Activated CD8-positive, alpha-beta T cell treated with anti-CD3 and anti-CD28 coated beads, Interleukin-2, amount 10 ng/mL, durations not matched to agents 7 days and 5 days (primary cell): ENCODE data around the gene KRT86. TPM values are rescaled to one million over a fixed set of nuclear protein-coding genes. Genes with fewer than 3 reads are reported as not detected.
"Not testable (repeated sequence)": the region's sequence is repeated elsewhere in the genome, so short reads cannot be mapped to it uniquely, and the experiment has no call there.

Experiments
- ATAC-seq: fragments of 150-1000 bp; cut with Tn5 transposase; one replicate; pipeline ENCODE4 v1.10.0; 2021; ENCODE audit warnings: moderate library complexity
- CTCF ChIA-PET: fragments of 350-600 bp; sonication (Branson Sonifier 250); formaldehyde crosslinking; loops from one replicate; lab custom pipeline; 2021; ENCODE audit warnings: antibody characterized with exemption; lab: Charles Lee
- POLR2A ChIA-PET: fragments of 350-600 bp; sonication (Branson Sonifier 250); formaldehyde crosslinking; loops from one replicate; lab custom pipeline; 2021; ENCODE audit warnings: antibody characterized with exemption; lab: Charles Lee
- DNase-seq: peaks from one replicate; pipeline ENCODE4 v3.0.0-alpha.2; 2020
- H3K27ac Mint-ChIP-seq: one replicate; pipeline ENCODE4 v1.8.0; 2021; ENCODE audit warnings: mild to moderate bottlenecking, mixed read lengths
- H3K27me3 Mint-ChIP-seq: one replicate; pipeline ENCODE4 v1.8.0; 2021; ENCODE audit warnings: low read depth, mixed read lengths
- H3K36me3 Mint-ChIP-seq: one replicate; pipeline ENCODE4 v1.8.0; 2021; ENCODE audit warnings: low read depth, mixed read lengths
- H3K4me1 Mint-ChIP-seq: one replicate; pipeline ENCODE4 v1.8.0; 2021; ENCODE audit warnings: low read depth, mixed read lengths
- H3K4me3 Mint-ChIP-seq: one replicate; pipeline ENCODE4 v1.8.0; 2021; ENCODE audit warnings: mild to moderate bottlenecking, mixed read lengths
- H3K9me3 Mint-ChIP-seq: one replicate; pipeline ENCODE4 v1.8.0; 2022; ENCODE audit warnings: mixed read lengths; ENCODE audit not compliant: insufficient read depth
- total RNA-seq, 2 experiments: library from RNA; stranded (reverse); gene quantifications; one replicate each; pipeline ENCODE4 v1.2.3, GENCODE V29; 2021

Gene KRT86
- total RNA-seq, 2 experiments from 2014 or later: 1.1 TPM

DNA sequence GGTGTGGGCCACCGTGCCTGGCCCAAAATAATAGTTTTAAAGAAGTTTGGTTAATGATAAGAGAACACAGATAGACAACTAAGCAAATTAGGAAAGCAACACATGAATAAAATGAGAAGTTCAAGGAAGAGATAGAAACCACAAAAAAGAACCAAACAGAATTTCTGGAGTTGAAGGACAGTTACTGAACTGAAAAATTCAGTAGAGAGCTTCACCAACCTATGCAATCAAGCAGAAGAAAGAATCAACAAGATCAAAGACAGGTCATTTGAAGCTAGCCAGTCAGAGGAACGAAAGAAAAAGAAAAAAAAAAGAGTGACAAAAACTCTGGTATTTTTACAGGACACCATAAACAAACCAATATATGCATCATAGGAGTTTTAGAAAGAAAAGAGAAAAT is 62.2 kb downstream of the KRT86 start:
- POLR2A ChIA-PET: no interaction called here

DNA sequence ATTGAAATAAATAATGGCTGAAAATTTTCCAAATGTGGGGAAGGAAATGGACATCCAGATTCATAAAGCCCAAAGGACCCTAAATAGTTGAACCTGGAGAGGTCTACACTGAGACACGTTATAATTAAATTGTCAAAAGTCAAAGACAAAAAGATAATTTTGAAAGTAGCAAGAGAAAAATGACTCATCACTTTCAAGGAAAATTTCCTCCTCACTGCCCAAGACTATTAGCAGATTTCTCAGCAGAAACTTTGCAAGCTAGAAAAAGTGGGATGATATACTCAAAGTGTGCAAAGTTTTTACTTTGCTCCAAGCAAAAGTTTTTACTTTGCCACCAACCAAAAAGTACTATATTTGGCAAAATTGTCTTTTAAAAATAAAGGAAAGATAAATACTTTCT is 62.6 kb downstream of the KRT86 start:
- no peaks in the 10 kb centered on the region for H3K36me3 Mint-ChIP-seq
- H3K27ac Mint-ChIP-seq: no peak overlapping the region
- POLR2A ChIA-PET: no interaction called here
- H3K4me3 Mint-ChIP-seq: no peak overlapping the region
- DNase-seq (no peak), ATAC-seq (no peak)
- peaks cover 22% of the 10 kb centered on the region for H3K27me3 Mint-ChIP-seq
- CTCF ChIA-PET: interaction anchor here (0.6 to 4.1 kb wide), 6 partner anchors 9 to 58 kb away, joined by 3 to 15 read pairs (median 3); no protein-coding TSS in a partner anchor
- no peaks in the 10 kb centered on the region for H3K4me1 Mint-ChIP-seq
- no peaks in the 10 kb centered on the region for H3K9me3 Mint-ChIP-seq

More for the DNA sequence above, 62.2 kb downstream of the KRT86 start:
- Mint-ChIP-seq H3K27ac (no peak overlapping the region), H3K36me3 (no peaks in the 10 kb centered on the region), H3K9me3 (no peaks in the 10 kb centered on the region), H3K27me3 (peaks cover 25% of the 10 kb centered on the region), H3K4me1 (no peaks in the 10 kb centered on the region), H3K4me3 (no peak overlapping the region)
- CTCF ChIA-PET: interaction anchor here (0.9 to 4.1 kb wide), 4 partner anchors 8 to 36 kb away, joined by 3 to 15 read pairs (median 3); no protein-coding TSS in a partner anchor
- ATAC-seq (no peak), DNase-seq (no peak)

DNA sequence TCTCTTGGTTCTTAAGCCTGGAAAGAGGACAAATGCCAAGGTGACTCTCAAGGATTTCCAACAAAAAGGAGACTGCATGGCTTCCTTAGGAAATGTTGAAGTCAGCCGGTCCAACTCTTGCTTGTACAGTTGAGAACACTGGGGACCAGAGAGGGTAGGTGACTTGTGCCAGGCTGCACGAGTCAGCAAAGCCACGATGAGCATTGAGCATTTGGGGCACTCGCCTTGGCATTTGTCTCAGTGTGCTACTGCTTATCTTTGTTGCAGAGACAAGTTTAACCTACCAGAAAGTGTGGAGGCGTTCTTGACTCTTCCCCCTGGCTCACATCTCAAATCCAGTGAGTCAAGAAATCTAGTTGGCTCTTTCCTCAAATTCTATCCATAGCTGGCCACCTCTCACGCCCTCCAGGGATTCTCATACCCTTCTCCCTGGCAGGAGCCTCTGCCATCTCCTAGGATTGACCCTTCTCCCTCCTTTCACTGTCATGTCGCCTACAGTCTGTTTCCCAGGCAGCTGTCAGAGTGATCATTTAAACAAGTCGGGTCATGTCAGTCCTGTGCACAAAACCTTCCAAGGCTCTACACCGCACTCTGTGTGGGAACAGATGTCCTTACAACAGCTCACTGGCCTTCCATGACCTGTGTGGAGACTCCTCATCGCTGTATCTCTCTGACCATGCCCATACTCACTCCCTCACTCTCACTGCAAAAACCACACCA is 64.0 kb downstream of the KRT86 start:
- Mint-ChIP-seq H3K27ac (no peak overlapping the region), H3K4me1 (no peaks in the 10 kb centered on the region), H3K27me3 (peaks cover 20% of the 10 kb centered on the region), H3K4me3 (no peak overlapping the region), H3K9me3 (no peaks in the 10 kb centered on the region), H3K36me3 (no peaks in the 10 kb centered on the region)
- POLR2A ChIA-PET: no interaction called here
- DNase-seq (no peak), ATAC-seq (no peak)
- CTCF ChIA-PET: interaction anchor here (0.8 to 4.1 kb wide), 5 partner anchors 10 to 181 kb away, joined by 3 to 15 read pairs (median 3); no protein-coding TSS in a partner anchor

DNA sequence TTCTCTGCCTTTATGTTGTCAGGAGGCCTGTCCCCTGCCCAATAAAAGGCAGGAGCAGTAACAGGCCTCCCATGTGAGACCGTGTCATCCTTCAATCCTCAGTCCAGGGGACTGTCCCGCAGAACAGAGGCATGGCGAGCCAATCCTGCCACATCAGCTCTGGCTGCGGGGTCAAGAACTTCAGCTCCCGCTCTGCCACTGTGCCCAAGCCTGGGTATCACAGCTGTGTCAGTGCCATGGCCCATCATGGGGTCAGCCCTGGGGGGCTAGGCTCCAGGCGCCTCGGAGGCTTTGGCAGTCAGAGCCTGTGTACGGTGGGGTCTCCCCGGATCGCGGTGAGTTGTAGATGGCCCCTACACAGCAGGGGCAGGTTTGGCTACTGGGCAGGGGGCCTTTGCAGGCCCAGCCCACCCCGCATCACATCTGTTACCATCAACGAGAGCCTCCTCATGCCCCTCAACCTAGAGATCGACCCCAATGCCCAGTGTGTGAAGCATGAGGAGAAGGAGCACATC is 66.7 kb downstream of the KRT86 start:
- Mint-ChIP-seq H3K4me1 (no peaks in the 10 kb centered on the region), H3K4me3 (no peak overlapping the region), H3K27me3 (peaks cover 20% of the 10 kb centered on the region), H3K27ac (no peak overlapping the region), H3K36me3 (no peaks in the 10 kb centered on the region), H3K9me3 (no peaks in the 10 kb centered on the region)
- ATAC-seq (no peak), DNase-seq (no peak)
- CTCF ChIA-PET: interaction anchor here (0.6 kb wide), 1 partner anchor 51 kb away, joined by 3 read pairs; no protein-coding TSS in a partner anchor
- POLR2A ChIA-PET: no interaction called here

DNA sequence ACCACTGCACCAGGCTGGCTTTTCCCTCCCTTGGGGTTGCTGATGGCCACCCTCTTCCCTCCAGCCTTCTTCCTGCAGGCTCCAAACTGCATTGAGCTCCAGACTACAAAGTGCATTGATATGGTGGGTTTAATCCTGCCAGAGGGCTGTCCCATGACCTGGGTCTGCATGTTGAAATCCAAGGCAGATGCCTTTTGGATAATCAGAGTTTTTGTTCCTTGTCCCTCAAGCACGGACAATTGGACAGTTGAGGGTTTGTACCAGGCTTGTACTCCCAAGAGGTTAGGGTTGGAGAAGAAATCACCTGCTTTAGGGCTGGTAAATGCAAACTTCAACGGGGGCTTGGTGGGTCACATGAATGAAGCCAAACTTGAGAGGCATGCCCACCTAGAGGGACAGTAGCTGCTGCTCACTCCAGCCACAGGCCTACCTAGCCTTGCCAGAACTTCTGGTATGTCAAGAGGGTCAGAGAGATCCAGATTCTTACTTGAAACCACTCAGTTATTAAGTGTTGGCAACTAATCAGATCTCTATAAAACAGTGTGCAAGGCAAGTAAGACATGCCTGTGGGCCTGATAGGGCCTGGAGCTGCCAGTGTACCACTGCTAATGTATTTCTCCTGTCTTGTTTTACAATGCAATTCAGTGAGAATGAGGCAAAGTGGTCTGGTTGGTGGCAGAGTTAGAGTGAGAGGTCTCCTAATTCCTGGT is 68.5 kb downstream of the KRT86 start:
- Mint-ChIP-seq H3K27me3 (peaks cover 19% of the 10 kb centered on the region), H3K4me3 (no peak overlapping the region), H3K9me3 (no peaks in the 10 kb centered on the region), H3K27ac (no peak overlapping the region), H3K4me1 (no peaks in the 10 kb centered on the region), H3K36me3 (no peaks in the 10 kb centered on the region)
- ChIA-PET CTCF (no interaction called here), POLR2A (no interaction called here)
- ATAC-seq (no peak), DNase-seq (no peak)

DNA sequence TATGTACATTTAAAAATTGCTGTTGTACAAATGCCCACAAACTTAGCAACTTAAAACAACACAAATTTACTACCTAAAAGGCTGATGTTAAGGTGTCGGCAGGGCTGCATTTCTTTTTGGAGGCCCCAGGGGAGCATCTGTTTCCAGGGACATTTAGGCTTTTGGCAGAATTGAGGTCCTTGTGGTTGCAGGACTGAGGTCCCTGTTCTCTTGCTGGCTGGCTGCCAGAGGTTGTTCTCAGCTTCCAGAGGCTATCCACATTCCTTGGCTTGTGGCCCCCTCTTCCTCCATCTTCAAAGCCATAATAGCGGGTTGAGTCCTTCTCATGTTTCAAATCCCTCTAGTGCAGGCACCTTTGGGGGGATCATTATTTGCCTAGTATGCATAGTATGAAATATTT is 69.1 kb downstream of the KRT86 start:
- Mint-ChIP-seq H3K27me3 (peaks cover 22% of the 10 kb centered on the region), H3K4me3 (no peak overlapping the region), H3K4me1 (no peaks in the 10 kb centered on the region), H3K36me3 (no peaks in the 10 kb centered on the region), H3K9me3 (no peaks in the 10 kb centered on the region), H3K27ac (no peak overlapping the region)
- ChIA-PET POLR2A (no interaction called here), CTCF (interaction anchor here (2.8 kb wide), 1 partner anchor 16 kb away, joined by 11 read pairs; no protein-coding TSS in a partner anchor)
- ATAC-seq (no peak), DNase-seq (no peak)

- POLR2A ChIA-PET: no interaction called here
- Mint-ChIP-seq H3K9me3 (no peaks in the 10 kb centered on the region), H3K27ac (no peak overlapping the region), H3K4me1 (no peaks in the 10 kb centered on the region), H3K4me3 (no peak overlapping the region), H3K36me3 (no peaks in the 10 kb centered on the region), H3K27me3 (peaks cover 22% of the 10 kb centered on the region)
- no peak for ATAC-seq
- CTCF ChIA-PET: interaction anchor here (0.9 to 2.8 kb wide), 3 partner anchors 16 to 192 kb away, joined by 3 to 11 read pairs (median 3); no protein-coding TSS in a partner anchor
- DNase-seq: no peak
Observed at GRCh38 chr12:52344111-52344510, 69.7 kb downstream of the KRT86 start.

GRCh38 chr12:52345041-52345440 is 70.6 kb downstream of the KRT86 start:
- H3K4me1 Mint-ChIP-seq, H3K9me3 Mint-ChIP-seq, H3K27ac Mint-ChIP-seq, POLR2A ChIA-PET, H3K4me3 Mint-ChIP-seq, ATAC-seq, H3K36me3 Mint-ChIP-seq, DNase-seq: not testable (repeated sequence)
- peaks cover 23% of the 10 kb centered on the region for H3K27me3 Mint-ChIP-seq
- CTCF ChIA-PET: interaction anchor here (1.1 to 2.8 kb wide), 2 partner anchors 17 to 28 kb away, joined by 3 to 11 read pairs; no protein-coding TSS in a partner anchor

- H3K4me3 Mint-ChIP-seq: no peak overlapping the region
- H3K4me1 Mint-ChIP-seq: peaks cover 3% of the 10 kb centered on the region
- H3K27ac Mint-ChIP-seq: no peak overlapping the region
- no peak for ATAC-seq
- no peaks in the 10 kb centered on the region for H3K9me3 Mint-ChIP-seq
- peaks cover 29% of the 10 kb centered on the region for H3K27me3 Mint-ChIP-seq
- ChIA-PET POLR2A (no interaction called here), CTCF (interaction anchor here (1.5 to 2.8 kb wide), 2 partner anchors 19 to 534 kb away, joined by 3 to 11 read pairs; no protein-coding TSS in a partner anchor)
- no peaks in the 10 kb centered on the region for H3K36me3 Mint-ChIP-seq
- DNase-seq: no peak
Observed at GRCh38 chr12:52346593-52346992, 72.1 kb downstream of the KRT86 start.

GRCh38 chr12:52347016-52347415 is 72.6 kb downstream of the KRT86 start:
- ChIA-PET CTCF (interaction anchor here (1.5 kb wide), 1 partner anchor 533 kb away, joined by 3 read pairs; no protein-coding TSS in a partner anchor), POLR2A (no interaction called here)
- Mint-ChIP-seq H3K27ac (no peak overlapping the region), H3K36me3 (no peaks in the 10 kb centered on the region), H3K4me1 (peaks cover 6% of the 10 kb centered on the region), H3K9me3 (no peaks in the 10 kb centered on the region), H3K27me3 (peaks cover 32% of the 10 kb centered on the region), H3K4me3 (no peak overlapping the region)
- DNase-seq: no peak
- ATAC-seq: no peak

DNA sequence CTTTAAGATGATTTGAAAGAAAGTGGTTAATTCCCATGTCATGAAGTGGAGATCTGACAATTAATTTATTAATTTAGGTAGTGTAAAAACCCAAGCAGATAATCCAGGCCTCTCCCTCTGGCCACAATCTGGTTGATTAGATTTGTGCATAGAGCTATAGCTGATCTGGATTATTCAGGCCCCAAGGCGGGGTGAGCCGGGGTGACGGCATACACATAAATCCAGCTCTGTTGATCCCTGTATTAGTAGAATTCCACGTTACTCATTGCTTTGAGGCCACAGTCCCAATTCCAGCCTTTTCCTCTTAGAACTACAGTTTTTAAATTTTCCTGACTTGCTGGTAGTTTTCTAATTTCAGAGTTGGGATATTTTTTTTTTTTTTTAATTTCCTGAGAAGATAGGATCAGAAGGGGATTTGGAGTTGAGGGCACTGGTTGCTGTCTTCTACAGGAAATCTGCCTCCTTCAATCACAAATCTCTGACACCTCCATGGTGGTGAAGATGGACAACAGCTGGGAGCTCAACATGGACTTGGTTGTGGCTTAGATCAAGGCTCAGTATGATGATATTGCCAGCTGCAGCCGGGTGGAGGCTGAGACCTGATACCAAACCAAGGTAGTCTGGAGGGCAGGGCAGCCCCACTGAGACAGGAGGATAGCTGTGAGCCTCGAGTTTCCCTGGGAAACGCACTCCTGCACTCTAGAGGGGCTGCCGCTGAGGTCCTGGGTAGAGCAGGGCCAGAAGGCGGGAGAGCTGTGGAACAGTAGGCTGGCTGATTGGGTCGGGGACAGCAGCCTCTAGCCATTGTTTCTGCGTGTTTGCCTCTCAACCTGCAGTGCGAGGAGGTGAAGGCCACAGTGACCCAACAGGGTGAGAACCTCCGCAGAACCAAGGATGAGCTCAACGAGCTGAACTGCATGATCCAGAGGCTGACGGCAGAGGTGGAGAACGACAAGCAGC is 73.4 kb downstream of the KRT86 start:
- ChIA-PET POLR2A (interaction anchor here (0.6 kb wide), 1 partner anchor 88 kb away, joined by 4 read pairs; no protein-coding TSS in a partner anchor), CTCF (no interaction called here)
- peaks cover 37% of the 10 kb centered on the region for H3K27me3 Mint-ChIP-seq
- H3K4me3 Mint-ChIP-seq: no peak overlapping the region
- DNase-seq: no peak
- peaks cover 8% of the 10 kb centered on the region for H3K4me1 Mint-ChIP-seq
- no peaks in the 10 kb centered on the region for H3K36me3 Mint-ChIP-seq
- H3K27ac Mint-ChIP-seq: no peak overlapping the region
- no peak for ATAC-seq
- H3K9me3 Mint-ChIP-seq: no peaks in the 10 kb centered on the region
